GM19372 (cell line): ENCODE results near the gene OTOP2.

Experiments used
- ATAC-seq: cut with Tn5 transposase; IDR thresholded peaks from one replicate; pipeline ENCODE4 v1.9.1; 2021; ENCODE audit warnings: mild to moderate bottlenecking, low read depth, moderate library complexity; ENCODE audit not compliant: unreplicated experiment

Gene OTOP2

DNA sequence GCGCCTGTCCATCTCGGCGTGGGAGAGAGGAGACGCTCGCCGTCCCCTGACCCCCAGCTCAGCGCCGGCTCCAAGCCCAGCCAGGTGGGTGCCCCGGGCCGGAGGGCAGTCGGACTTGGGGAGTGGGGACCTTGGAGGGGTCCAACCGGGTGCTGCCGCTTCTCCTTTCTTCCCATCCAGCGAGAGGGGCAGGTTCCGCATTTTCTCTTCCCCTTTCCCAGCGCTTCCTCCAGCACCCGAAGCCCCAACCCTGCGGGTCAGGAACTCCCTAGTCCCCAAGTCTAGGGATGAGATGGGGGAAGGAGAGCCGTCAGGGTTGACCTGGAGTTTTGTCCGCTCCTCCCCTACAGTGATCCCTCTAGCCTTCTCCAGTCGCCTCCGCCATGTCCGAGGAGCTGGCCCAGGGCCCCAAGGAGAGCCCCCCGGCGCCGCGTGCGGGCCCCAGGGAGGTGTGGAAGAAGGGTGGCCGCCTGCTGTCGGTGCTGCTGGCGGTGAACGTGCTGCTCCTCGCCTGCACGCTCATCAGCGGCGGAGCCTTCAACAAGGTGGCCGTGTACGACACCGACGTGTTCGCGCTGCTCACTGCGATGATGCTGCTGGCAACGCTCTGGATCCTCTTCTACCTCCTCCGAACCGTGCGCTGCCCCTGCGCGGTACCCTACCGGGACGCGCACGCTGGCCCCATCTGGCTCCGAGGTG, at the start of gene OTOP2:
Gene OTOP2, plus strand, starts transcription at position 24 of the 699 bp plus-strand sequence. Its CDS starts 360 bp downstream, at position 384.
- ATAC-seq = no peak

DNA sequence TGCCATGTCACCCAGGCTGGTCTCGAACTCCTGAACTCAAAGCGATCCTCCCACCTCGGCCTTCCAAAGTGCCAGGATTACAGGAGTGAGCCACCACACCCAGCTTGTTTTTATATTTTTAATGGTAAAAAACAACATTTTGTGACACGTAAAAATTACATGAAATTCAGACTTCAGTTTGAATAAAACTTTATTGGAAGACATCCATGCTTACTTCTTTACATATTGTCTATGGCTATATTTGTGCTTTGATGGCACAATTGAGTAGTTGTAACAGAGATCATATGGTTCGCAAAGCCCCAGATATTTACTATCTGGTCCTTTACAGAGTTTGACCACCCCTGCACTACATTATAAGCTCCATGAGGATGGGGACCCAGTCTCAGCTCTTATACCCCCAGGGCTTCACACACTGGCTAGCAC, 49.4 kb upstream of the OTOP2 start:
- no peak for ATAC-seq

DNA sequence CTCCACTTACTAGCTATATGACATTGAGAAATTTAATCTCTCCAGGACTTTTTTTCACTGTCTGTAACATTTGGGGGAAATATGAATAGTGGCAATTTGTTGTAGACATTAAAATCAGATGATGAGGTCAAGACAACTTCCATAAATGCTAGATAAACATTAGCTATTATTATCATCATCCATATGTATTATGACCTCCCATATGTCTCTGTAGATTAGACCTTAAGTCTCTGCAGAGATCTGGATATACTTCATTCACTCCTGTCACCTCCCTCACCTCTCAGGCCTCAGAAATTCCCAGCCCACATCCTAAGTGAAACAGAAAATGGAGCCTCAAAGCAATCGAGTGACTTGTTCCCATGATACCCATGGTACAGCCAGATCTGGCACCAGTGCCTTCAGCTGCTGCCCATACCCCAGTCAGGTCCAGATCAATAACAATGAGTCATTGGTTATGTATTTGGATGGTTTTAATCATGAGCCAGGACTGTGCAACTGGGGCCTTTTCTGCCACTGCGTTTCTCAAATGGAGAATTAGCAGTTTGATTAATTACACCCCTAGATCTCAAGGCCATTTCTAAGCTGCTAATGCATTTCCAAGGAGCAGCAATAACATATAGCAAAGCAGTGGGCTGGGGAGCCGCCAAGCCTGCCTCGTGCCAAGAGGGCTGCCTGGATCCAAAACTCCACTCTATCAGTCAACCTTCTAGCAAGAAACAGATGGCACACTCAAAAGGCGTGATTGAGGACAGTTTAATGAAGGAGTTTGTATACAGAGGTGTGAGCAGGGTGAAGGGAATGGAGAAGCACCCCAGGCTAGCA, 48.7 kb upstream of the OTOP2 start:
- ATAC-seq = no peak

DNA sequence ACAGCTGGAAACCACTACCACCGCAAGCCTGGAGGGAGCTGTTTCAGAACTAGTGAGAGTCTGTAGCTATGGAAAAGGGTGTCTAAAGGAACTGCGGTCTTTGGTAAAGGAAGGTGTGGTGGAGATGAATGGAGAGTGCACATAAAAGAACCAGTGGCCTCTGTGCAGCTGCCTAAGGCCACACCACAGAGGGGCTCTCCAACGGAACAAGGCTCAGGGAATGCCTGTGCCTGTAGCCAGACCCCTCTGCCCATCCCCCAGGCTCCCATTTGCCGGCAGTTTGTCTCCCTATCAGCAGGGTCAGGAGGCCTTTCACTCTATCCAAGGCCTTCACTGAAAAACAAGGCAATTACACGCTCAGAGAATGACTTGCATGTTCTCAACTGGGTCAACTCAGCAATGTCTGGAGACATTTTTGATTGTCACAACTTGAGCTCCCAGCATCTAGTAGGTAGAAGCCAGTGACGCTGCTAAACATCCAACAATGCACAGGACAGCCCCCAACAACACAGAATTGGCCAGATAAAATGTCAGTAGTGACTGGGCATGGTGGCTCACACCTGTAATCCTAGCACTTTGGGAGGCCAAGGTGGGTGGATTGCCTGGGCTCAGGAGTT, 48.0 kb upstream of the OTOP2 start:
- no peak for ATAC-seq

GRCh38 chr17:74877592-74878548, 46.2 kb upstream of the OTOP2 start:
- no peak for ATAC-seq

- ATAC-seq = no peak
These were observed 45.4 kb upstream of the OTOP2 start for GRCh38 chr17:74878658-74879057.

- ATAC-seq = no peak
These were observed 44.8 kb upstream of the OTOP2 start for GRCh38 chr17:74879308-74879707.

GRCh38 chr17:74881073-74881472, 43.0 kb upstream of the OTOP2 start:
- ATAC-seq = no peak

DNA sequence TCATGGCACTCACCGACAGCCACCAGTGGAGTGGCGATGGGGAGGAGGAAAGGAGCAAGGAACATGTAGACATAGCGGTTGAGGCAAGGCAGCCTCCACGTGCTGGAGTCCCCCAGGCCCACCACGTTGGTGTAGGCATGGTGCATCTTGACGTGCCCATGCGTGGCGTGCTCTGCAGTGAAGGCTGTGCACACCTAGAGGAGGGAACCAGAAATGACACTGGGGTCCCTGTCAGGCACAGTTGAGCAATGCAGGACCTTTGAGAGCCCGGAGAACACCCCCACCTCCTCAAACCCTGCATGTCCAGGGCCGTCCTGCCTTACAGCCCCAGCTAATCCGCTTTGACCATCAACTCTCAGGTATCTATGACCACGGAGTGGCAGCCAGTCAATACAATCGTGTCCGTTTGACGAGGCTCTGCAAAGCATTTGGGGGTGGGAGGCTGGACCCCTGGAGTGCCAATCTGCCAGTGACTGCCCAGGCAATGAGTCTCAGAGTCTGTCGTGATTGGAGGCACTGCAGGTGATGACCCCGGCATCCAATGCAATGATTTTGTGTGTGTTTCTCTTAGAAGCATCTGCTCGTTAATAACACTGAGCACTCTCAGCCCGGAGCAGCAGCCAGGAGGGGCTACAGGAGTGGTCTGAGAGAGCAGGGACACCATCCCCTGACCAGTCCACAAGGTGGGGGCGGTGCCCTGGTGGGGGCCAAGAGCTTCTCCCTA, 41.4 kb upstream of the OTOP2 start:
- ATAC-seq = no peak

DNA sequence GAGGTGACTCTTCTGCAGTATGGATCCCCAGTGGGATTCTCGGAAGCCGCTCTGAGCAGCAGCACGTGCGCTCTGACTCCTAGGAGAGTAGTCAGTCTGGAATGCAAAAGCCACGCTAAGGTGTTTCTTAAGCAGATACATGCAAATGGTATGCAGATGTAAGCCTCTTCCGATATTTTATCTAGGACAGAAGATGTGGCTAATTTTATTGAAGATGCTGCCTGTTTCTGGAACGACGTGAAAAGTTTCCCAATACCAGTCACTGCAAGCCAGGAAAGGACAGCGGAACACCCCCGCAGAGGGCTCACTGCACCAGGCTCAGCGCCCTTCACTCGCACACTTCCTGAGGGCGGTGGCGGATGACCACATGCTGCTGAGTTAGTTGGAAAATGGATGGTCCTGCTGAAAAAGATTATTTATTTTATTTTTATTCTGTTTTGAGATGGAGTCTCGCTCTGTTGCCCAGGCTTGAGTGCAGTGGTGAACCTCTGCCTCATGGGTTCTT, 40.8 kb upstream of the OTOP2 start:
- no peak for ATAC-seq

DNA sequence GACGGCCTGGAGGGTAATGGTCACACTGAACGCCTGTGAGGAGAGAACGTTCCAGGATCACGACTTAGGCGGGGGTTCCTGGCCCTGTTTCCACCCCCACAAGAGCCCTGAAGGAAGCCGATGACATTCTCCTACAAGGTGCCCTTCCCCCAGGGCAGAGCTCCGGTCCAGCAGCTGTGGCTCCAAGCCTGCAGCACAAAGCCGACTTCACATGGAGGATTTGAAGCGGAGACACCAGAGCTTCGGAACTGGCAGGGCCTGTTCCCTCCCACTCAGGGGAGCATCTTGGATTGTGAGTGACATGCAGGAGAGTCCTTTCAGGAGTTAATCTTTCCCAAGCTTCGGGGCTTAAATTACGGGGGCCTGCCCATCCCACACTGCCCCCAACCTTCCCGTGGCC, 35.6 kb upstream of the OTOP2 start:
- no peak for ATAC-seq

GRCh38 chr17:74890554-74890953, 33.5 kb upstream of the OTOP2 start:
- no peak for ATAC-seq

GRCh38 chr17:74892013-74892841, 31.8 kb upstream of the OTOP2 start:
- ATAC-seq = no peak

- no peak for ATAC-seq
These were observed 30.8 kb upstream of the OTOP2 start, which contains the start of gene FADS6 for GRCh38 chr17:74892974-74893911. TSS of gene FADS6 (minus strand) at chr17:74893633. CDS start at chr17:74893595, 38 bp downstream.

GRCh38 chr17:74893936-74894671, 30.0 kb upstream of the OTOP2 start:
- ATAC-seq = no peak

- no peak for ATAC-seq
These were observed 25.6 kb upstream of the OTOP2 start for GRCh38 chr17:74898376-74898946.
